GM12874 (cell line): ENCODE data around the gene RAB11FIP5.

Source experiments
- CTCF ChIP-seq: IDR thresholded peaks from 2 replicates; pipeline ENCODE4 v1.5.1; 2011; ENCODE audit warnings: low read depth, mild to moderate bottlenecking, control low read depth, low read length, moderate library complexity; ENCODE audit not compliant: insufficient read depth

RAB11FIP5 gene

GRCh38 chr2:73112026-73112912 is 479 bp downstream of the RAB11FIP5 start:
- TF ChIP-seq CTCF, result no peak

GRCh38 chr2:73111073-73112025 is 1.4 kb downstream of the RAB11FIP5 start:
- TF ChIP-seq CTCF, result no peak

GRCh38 chr2:73110168-73111072 is 2.3 kb downstream of the RAB11FIP5 start:
- no peak for TF ChIP-seq CTCF

- TF ChIP-seq CTCF, result no peak
These were observed 3.1 kb downstream of the RAB11FIP5 start for GRCh38 chr2:73109431-73110167.

GRCh38 chr2:73107211-73107926 is 5.4 kb downstream of the RAB11FIP5 start:
- no peak for TF ChIP-seq CTCF

GRCh38 chr2:73106791-73107190 is 6.0 kb downstream of the RAB11FIP5 start:
- no peak for TF ChIP-seq CTCF
